Omental fat pad (tissue), 4 donors: Measurements from ENCODE around the gene RAB11FIP4. TPM values are rescaled to one million over a fixed set of nuclear protein-coding genes. Genes with fewer than 3 reads are reported as not detected.

Experiments
- ATAC-seq: fragments of 150-250 bp; one replicate; pipeline ENCODE4 v1.9.1; 2016; ENCODE audit warnings: mild to moderate bottlenecking, moderate library complexity; ENCODE audit not compliant: low FRiP score
- DNase-seq: peaks from one replicate; pipeline ENCODE4 v3.0.0-alpha.2; 2019; ENCODE audit warnings: low spot score
- CTCF ChIP-seq, 3 donors: fragments of 450-650 bp; IDR thresholded peaks; one replicate each; pipeline ENCODE4 v1.5.1; 2016 to 2017; ENCODE audit warnings: antibody characterized with exemption in 3 of 3, mild to moderate bottlenecking in 3 of 3, moderate library complexity in 2 of 3
- total RNA-seq, 4 donors: library from RNA; depleted of rRNA; stranded (reverse); fragments of >200 nt; gene quantifications; one replicate each; pipeline ENCODE4 v1.1.0, GENCODE V29; 2016

Gene RAB11FIP4
- total RNA-seq, 4 donors from 2014 or later, result 2.8 to 12.0 (median 5.7) TPM

- DNase-seq, result no peak
- ATAC-seq, result no peak
- no peak for TF ChIP-seq CTCF (IDR thresholded peaks at IDR 0.05)
Measured at GRCh38 chr17:31518478-31518877, 127.0 kb downstream of the RAB11FIP4 start.

- DNase-seq (no peak), ATAC-seq (no peak)
- no peak for TF ChIP-seq CTCF (IDR thresholded peaks at IDR 0.05)
Measured at GRCh38 chr17:31521632-31522283, 130.3 kb downstream of the RAB11FIP4 start.

GRCh38 chr17:31522284-31522931 is 130.9 kb downstream of the RAB11FIP4 start:
- ATAC-seq (no peak), DNase-seq (no peak)
- no peak for TF ChIP-seq CTCF (IDR thresholded peaks at IDR 0.05)

- no peak for DNase-seq
- TF ChIP-seq CTCF (IDR thresholded peaks at IDR 0.05), result no peak
- ATAC-seq, result no peak
Measured at GRCh38 chr17:31522987-31523495, 131.6 kb downstream of the RAB11FIP4 start.

- DNase-seq (no peak), ATAC-seq (no peak)
- no peak for TF ChIP-seq CTCF (IDR thresholded peaks at IDR 0.05)
Measured at GRCh38 chr17:31523862-31524730, 132.6 kb downstream of the RAB11FIP4 start.

GRCh38 chr17:31524926-31525800 is 133.7 kb downstream of the RAB11FIP4 start:
- TF ChIP-seq CTCF (IDR thresholded peaks at IDR 0.05), result peak in 1 of 3 donors; percentile 71
- DNase-seq, result peak; percentile 98
- ATAC-seq, result peak; percentile 55
